Measurements from ENCODE around the gene SRC. TPM values are rescaled to one million over a fixed set of nuclear protein-coding genes. Genes with fewer than 3 reads are reported as not detected.

Gene SRC
- 30.5 TPM for total RNA-seq

GRCh38 chr20:37345339-37346235 is at the start of gene SRC:
TSS of gene SRC (plus strand) at chr20:37346140. CDS start at chr20:37384154, 38,014 bp downstream.
- peak; percentile 68 for ATAC-seq

GRCh38 chr20:37296371-37296770 is 49.6 kb upstream of the SRC start:
- ATAC-seq = no peak

- no peak for ATAC-seq
Measured at GRCh38 chr20:37297066-37297736, 48.7 kb upstream of the SRC start.

- ATAC-seq = peak; percentile 2
Measured at GRCh38 chr20:37298190-37298939, 47.6 kb upstream of the SRC start.

GRCh38 chr20:37299718-37300528 is 46.0 kb upstream of the SRC start:
- no peak for ATAC-seq

GRCh38 chr20:37301120-37301519 is 44.8 kb upstream of the SRC start:
- ATAC-seq = no peak

- no peak for ATAC-seq
Measured at GRCh38 chr20:37301558-37301957, 44.4 kb upstream of the SRC start.

- ATAC-seq = no peak
Measured at GRCh38 chr20:37302981-37303380, 43.0 kb upstream of the SRC start.

GRCh38 chr20:37303637-37304036 is 42.3 kb upstream of the SRC start:
- no peak for ATAC-seq

GRCh38 chr20:37305079-37305478 is 40.9 kb upstream of the SRC start:
- no peak for ATAC-seq

- ATAC-seq = no peak
Measured at GRCh38 chr20:37305839-37306238, 40.1 kb upstream of the SRC start.

- no peak for ATAC-seq
Measured at GRCh38 chr20:37308086-37309050, 37.6 kb upstream of the SRC start.

- ATAC-seq = no peak
Measured at GRCh38 chr20:37309290-37309689, 36.6 kb upstream of the SRC start.

- peak; percentile 24 for ATAC-seq
Measured at GRCh38 chr20:37309936-37310590, 35.9 kb upstream of the SRC start.

GRCh38 chr20:37310951-37311350 is 35.0 kb upstream of the SRC start:
- no peak for ATAC-seq

GRCh38 chr20:37311710-37312355 is 34.1 kb upstream of the SRC start:
- ATAC-seq = no peak

- ATAC-seq = no peak
Measured at GRCh38 chr20:37313546-37314091, 32.3 kb upstream of the SRC start.

- no peak for ATAC-seq
Measured at GRCh38 chr20:37314099-37314498, 31.8 kb upstream of the SRC start.

- ATAC-seq = no peak
Measured at GRCh38 chr20:37314617-37315016, 31.3 kb upstream of the SRC start.

- ATAC-seq = peak; percentile 7
Measured at GRCh38 chr20:37315021-37315451, 30.9 kb upstream of the SRC start.
